HepG2 (cell line): Measurements from ENCODE around the gene TULP3. TPM values are rescaled to one million over a fixed set of nuclear protein-coding genes. Genes with fewer than 3 reads are reported as not detected.

ENCODE experiments used
- ATAC-seq: fragments of 200-7000 bp; cut with Tn5 transposase; 3 replicates; pipeline ENCODE4 v1.9.1; 2020; ENCODE audit warnings: mild to moderate bottlenecking, moderate library complexity
- BruUV-seq: library from RNA; stranded (reverse); fragments of 400-500 nt; replicated peaks from 2 replicates; lab custom pipeline; 2021; lab: Mats Ljungman, UMichigan
- CTCF ChIA-PET: fragments of 300-600 bp; formaldehyde crosslinking; extraction: SDS; loops from one replicate; lab custom pipeline; 2021; ENCODE audit warnings: low total read pairs, inconsistent platforms, low intra/inter-chr PET ratio; lab: Yijun Ruan, JAX
- POLR2A ChIA-PET: fragments of 350-600 bp; sonication (Branson Sonifier 250); formaldehyde crosslinking; loops from one replicate; lab custom pipeline; 2020; ENCODE audit warnings: antibody characterized with exemption, inconsistent platforms; lab: Yijun Ruan, JAX
- DNase-seq: peaks from one replicate; pipeline ENCODE4 v3.0.0-alpha.2; 2015; ENCODE audit warnings: low spot score
- FAIRE-seq: peaks from 3 replicates; lab custom pipeline; 2011; peaks lifted over from hg19 to GRCh38; lab: Jason Lieb, UNC
- H2AFZ ChIP-seq: one replicate; pipeline ENCODE4 v1.6.1; 2011; ENCODE audit warnings: low read length, inconsistent platforms
- H3K27ac ChIP-seq: fragments of 300-600 bp; 3 replicates; pipeline ENCODE4 v1.8.0; 2011; ENCODE audit warnings: mixed run types, mild to moderate bottlenecking, mixed read lengths, low read length, inconsistent platforms; ENCODE audit not compliant: insufficient read depth; ENCODE audit errors: extremely low read length
- H3K27me3 ChIP-seq, 2 experiments: fragments of 200-600 bp in 1 of 2; 2 replicates in 1 of 2; 3 replicates in 1 of 2; pipeline versions ENCODE4 v1.6.0 to v1.8.0; 2011; ENCODE audit warnings: low read length in 2 of 2, mild to moderate bottlenecking in 2 of 2, moderate library complexity in 2 of 2, inconsistent platforms in 1 of 2; ENCODE audit not compliant: insufficient read depth in 2 of 2, control insufficient read depth in 1 of 2
- H3K36me3 ChIP-seq, 2 experiments: fragments of 200-600 bp in 1 of 2; replicated peaks in 1 of 2; 2 replicates in 1 of 2; 3 replicates in 1 of 2; pipeline versions ENCODE4 v1.5.1 to v1.8.0; 2011; ENCODE audit warnings: low read length in 2 of 2, inconsistent platforms in 1 of 2; ENCODE audit not compliant: insufficient read depth in 2 of 2, control insufficient read depth in 1 of 2
- H3K4me1 ChIP-seq: 2 replicates; pipeline ENCODE4 v1.5.1; 2012; ENCODE audit warnings: low read length, inconsistent platforms; ENCODE audit not compliant: insufficient read depth
- H3K4me2 ChIP-seq: 2 replicates; pipeline ENCODE4 v1.6.0; 2011; ENCODE audit warnings: low read depth, low read length, inconsistent platforms
- H3K4me3 ChIP-seq, 3 experiments: fragments of 200-600 bp in 1 of 3; sonication (generic), shearing (Covaris generic) in 1 of 3; replicated peaks in 1 of 3; 2 replicates each; pipeline ENCODE4 v1.5.1; 2011 to 2016; ENCODE audit warnings: low read length in 3 of 3, inconsistent platforms in 2 of 3, low read depth in 2 of 3, mild to moderate bottlenecking in 2 of 3, control low read depth in 1 of 3, mixed read lengths in 1 of 3; ENCODE audit not compliant: insufficient read depth in 1 of 3
- H3K79me2 ChIP-seq: one replicate; pipeline ENCODE4 v1.6.1; 2011; ENCODE audit warnings: low read length, inconsistent platforms; ENCODE audit not compliant: insufficient read depth
- H3K9ac ChIP-seq: 2 replicates; pipeline ENCODE4 v1.6.0; 2011; ENCODE audit warnings: mild to moderate bottlenecking, low read depth, low read length, inconsistent platforms; ENCODE audit not compliant: insufficient read depth
- H3K9me3 ChIP-seq: 2 replicates; pipeline ENCODE4 v1.5.1; 2012; ENCODE audit warnings: mild to moderate bottlenecking, low read length
- H4K20me1 ChIP-seq: 2 replicates; pipeline ENCODE4 v1.6.0; 2011; ENCODE audit warnings: inconsistent platforms, mild to moderate bottlenecking, low read length, moderate library complexity; ENCODE audit not compliant: insufficient read depth
- NFATC3 ChIP-seq: sonication (generic); formaldehyde crosslinking; IDR thresholded peaks from 2 replicates; pipeline ENCODE4 v1.5.1; 2020; ENCODE audit warnings: mild to moderate bottlenecking, missing genetic modification reagents
- PBX3 ChIP-seq: sonication (generic); formaldehyde crosslinking; IDR thresholded peaks from 2 replicates; pipeline ENCODE4 v1.8.1; 2023; ENCODE audit warnings: missing genetic modification reagents, inconsistent platforms, borderline replicate concordance
- ZNF180 ChIP-seq: sonication (generic); formaldehyde crosslinking; IDR thresholded peaks from 2 replicates; pipeline ENCODE4 v1.4.0; 2020; ENCODE audit warnings: low read depth, missing genetic modification reagents, borderline replicate concordance
- WGBS: methylation state at CpG from one replicate; pipeline ENCODE4 v1.1.6; 2017; ENCODE audit warnings: low lambda C conversion rate; 5-methylcytosine and 5-hydroxymethylcytosine counted together
- in situ Hi-C: cut with HindIII; loops from 2 replicates; pipeline ENCODE4 v1.10.0; 2017; ENCODE audit warnings: low pct_unique_long_range_greater_than_20kb; ENCODE audit not compliant: extremely low pct_ligation_motif_present
- intact Hi-C: fragments of 100-400 bp; cut with micrococcal nuclease; formaldehyde crosslinking; loops from one replicate; pipeline ENCODE4 v1.10.0; 2022; ENCODE audit not compliant: unreplicated experiment
- polyA plus RNA-seq, 8 experiments: library from polyadenylated mRNA; depleted of rRNA in 3 of 8; stranded (reverse) in 7 of 8; unstranded in 1 of 8; fragments of >200 nt; fragmentation: Illumina TruSeq in 4 of 8; extraction: Trizol in 4 of 8; gene quantifications; 2 replicates each; pipeline versions ENCODE4 v1.2.1 to v1.2.3, GENCODE V29; 2011 to 2016; ENCODE audit warnings: low read depth in 4 of 8, missing spikeins in 1 of 8, mixed read lengths in 1 of 8; ENCODE audit not compliant: insufficient read depth in 1 of 8
- total RNA-seq, 5 experiments: library from RNA; depleted of rRNA; stranded (reverse); fragments of >200 nt; fragmentation: Illumina TruSeq; extraction: Trizol; gene quantifications; 2 replicates each; pipeline ENCODE4 v1.2.3, GENCODE V29; 2016; ENCODE audit warnings: low read depth in 1 of 5
- TF ChIP-seq, protein P1 (sequence below): sonication (generic); formaldehyde crosslinking; conservative IDR thresholded peaks from 2 replicates; pipeline ENCODE4 v1.4.0; 2020; ENCODE audit warnings: missing genetic modification reagents
- TF ChIP-seq, protein P2 (sequence below): sonication (generic); formaldehyde crosslinking; IDR thresholded peaks from 2 replicates; pipeline ENCODE4 v1.4.0; 2020; ENCODE audit warnings: low read depth, mild to moderate bottlenecking, missing genetic modification reagents
- TF ChIP-seq, protein P3 (sequence below): sonication (generic); formaldehyde crosslinking; IDR thresholded peaks from 2 replicates; pipeline ENCODE4 v1.5.0; 2020; ENCODE audit warnings: missing genetic modification reagents

Gene TULP3
- total and polyA plus RNA-seq, 2 of the 13 experiments (the other 11 are each of a cell fraction or from before 2014, with no cell fraction given) = 11.2 to 13.2 TPM

DNA sequence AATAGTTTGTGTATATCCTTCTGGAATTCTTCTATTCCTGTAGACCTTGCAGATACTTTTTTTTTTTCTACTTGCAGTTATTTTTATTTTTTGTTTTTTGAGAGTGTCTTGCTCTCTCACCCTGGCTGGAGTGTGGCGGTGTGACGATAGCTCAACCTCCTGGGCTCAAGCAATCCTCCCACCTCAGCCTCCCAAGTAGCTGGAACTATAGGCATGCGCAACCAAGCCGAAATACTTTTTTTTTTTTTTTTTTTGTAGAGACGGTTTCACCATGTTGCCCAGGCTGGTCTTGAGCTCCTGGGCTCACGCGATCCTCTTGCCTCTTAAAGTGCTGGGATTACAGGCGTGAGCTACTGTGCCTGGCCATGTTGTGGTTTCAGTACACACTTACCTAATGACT is 10.0 kb downstream of the TULP3 start:
- 94% methylated on average over 8 of the region's 8 CpGs for WGBS
- no peak overlapping the region for H3K9ac ChIP-seq
- ChIA-PET CTCF (no interaction called here), POLR2A (interaction anchor here (0.9 kb wide), 1 partner anchor 11 kb away, joined by 3 read pairs; no protein-coding TSS in a partner anchor)
- no peak overlapping the region for H2AFZ ChIP-seq
- no peaks in the 10 kb centered on the region for H3K36me3 ChIP-seq
- no peak for TF ChIP-seq NFATC3 (CRISPR knock-in tag)
- TF ChIP-seq, protein P1, sequence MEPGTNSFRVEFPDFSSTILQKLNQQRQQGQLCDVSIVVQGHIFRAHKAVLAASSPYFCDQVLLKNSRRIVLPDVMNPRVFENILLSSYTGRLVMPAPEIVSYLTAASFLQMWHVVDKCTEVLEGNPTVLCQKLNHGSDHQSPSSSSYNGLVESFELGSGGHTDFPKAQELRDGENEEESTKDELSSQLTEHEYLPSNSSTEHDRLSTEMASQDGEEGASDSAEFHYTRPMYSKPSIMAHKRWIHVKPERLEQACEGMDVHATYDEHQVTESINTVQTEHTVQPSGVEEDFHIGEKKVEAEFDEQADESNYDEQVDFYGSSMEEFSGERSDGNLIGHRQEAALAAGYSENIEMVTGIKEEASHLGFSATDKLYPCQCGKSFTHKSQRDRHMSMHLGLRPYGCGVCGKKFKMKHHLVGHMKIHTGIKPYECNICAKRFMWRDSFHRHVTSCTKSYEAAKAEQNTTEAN (CRISPR knock-in tag) = no peak
- H3K4me3 ChIP-seq = no peak overlapping the region
- in situ Hi-C loops = no loop called here
- H3K4me2 ChIP-seq = no peak overlapping the region
- intact Hi-C loops = no loop called here
- no peak overlapping the region for H3K27ac ChIP-seq
- BruUV-seq = no TSS peak
- peaks cover 15% of the 10 kb centered on the region for H3K4me1 ChIP-seq
- no peaks in the 10 kb centered on the region for H3K27me3 ChIP-seq
- FAIRE-seq (no peak), DNase-seq (no peak), ATAC-seq (no peak)
- no peaks in the 10 kb centered on the region for H4K20me1 ChIP-seq
- no peaks in the 10 kb centered on the region for H3K9me3 ChIP-seq
- peaks cover 26% of the 10 kb centered on the region for H3K79me2 ChIP-seq

DNA sequence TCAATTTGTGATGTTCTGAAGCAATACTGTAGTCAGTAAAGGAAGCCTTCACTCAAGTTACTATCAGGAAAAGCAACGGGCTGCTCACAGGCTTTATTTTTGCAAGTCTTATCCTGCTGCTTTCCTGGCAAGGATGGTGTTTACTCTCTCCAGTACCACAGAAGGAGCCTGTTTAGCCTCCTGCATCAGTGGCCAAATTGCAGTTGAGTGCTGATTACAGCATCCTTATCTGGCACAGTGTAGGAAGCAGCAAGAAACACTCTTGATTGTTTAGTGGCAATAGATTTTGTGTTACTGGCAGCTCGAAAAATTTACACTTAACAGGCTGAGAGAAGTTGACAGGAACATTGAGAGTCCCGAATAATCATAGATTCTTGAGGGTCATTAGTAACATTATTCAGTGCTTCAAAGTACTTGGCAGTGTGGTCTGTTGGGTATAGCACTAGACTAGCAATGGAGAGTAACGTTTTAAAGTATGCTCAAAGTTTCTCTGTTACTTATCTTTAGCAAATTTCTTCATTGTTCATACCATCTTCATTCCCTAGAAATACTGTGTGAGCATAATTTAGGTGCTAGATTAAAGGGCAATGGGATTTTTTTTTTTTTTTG is 11.7 kb downstream of the TULP3 start:
- H4K20me1 ChIP-seq = no peaks in the 10 kb centered on the region
- H3K27ac ChIP-seq = no peak overlapping the region
- DNase-seq = no peak
- CTCF ChIA-PET = no interaction called here
- no peak overlapping the region for H3K4me3 ChIP-seq
- H3K9ac ChIP-seq = no peak overlapping the region
- no peaks in the 10 kb centered on the region for H3K9me3 ChIP-seq
- intact Hi-C loops (no loop called here), in situ Hi-C loops (no loop called here)
- POLR2A ChIA-PET = no interaction called here
- 85% methylated on average over 4 of the region's 4 CpGs for WGBS
- BruUV-seq = no TSS peak
- H3K4me2 ChIP-seq = no peak overlapping the region
- H3K4me1 ChIP-seq = peaks cover 10% of the 10 kb centered on the region
- H3K27me3 ChIP-seq = no peaks in the 10 kb centered on the region
- peaks cover 24% of the 10 kb centered on the region for H3K79me2 ChIP-seq
- FAIRE-seq = no peak
- no peak overlapping the region for H2AFZ ChIP-seq
- TF ChIP-seq, protein P2, sequence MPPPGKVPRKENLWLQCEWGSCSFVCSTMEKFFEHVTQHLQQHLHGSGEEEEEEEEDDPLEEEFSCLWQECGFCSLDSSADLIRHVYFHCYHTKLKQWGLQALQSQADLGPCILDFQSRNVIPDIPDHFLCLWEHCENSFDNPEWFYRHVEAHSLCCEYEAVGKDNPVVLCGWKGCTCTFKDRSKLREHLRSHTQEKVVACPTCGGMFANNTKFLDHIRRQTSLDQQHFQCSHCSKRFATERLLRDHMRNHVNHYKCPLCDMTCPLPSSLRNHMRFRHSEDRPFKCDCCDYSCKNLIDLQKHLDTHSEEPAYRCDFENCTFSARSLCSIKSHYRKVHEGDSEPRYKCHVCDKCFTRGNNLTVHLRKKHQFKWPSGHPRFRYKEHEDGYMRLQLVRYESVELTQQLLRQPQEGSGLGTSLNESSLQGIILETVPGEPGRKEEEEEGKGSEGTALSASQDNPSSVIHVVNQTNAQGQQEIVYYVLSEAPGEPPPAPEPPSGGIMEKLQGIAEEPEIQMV (CRISPR knock-in tag) = no peak
- TF ChIP-seq PBX3 (CRISPR knock-in tag) = no peak
- TF ChIP-seq, protein P3, sequence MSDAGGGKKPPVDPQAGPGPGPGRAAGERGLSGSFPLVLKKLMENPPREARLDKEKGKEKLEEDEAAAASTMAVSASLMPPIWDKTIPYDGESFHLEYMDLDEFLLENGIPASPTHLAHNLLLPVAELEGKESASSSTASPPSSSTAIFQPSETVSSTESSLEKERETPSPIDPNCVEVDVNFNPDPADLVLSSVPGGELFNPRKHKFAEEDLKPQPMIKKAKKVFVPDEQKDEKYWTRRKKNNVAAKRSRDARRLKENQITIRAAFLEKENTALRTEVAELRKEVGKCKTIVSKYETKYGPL (CRISPR knock-in tag) = no peak
- no peak for TF ChIP-seq ZNF180
- no peak for ATAC-seq
- H3K36me3 ChIP-seq = no peaks in the 10 kb centered on the region
